Neuronal stem cell (in vitro differentiated cells): ENCODE data around the gene TBC1D21.
A peak's percentile ranks its signal among the peaks of the same experiment; 100 is the strongest.

Experiments used
- DNase-seq: peaks from one replicate; pipeline ENCODE4 v3.0.0-alpha.2; 2013; ENCODE audit warnings: low spot score
- H2AFZ ChIP-seq: one replicate; pipeline ENCODE4 v1.6.1; 2013; ENCODE audit warnings: mild to moderate bottlenecking, low read length, inconsistent platforms
- H2AK5ac ChIP-seq: 2 replicates; pipeline ENCODE4 v1.6.1; 2013; ENCODE audit warnings: low read depth, mild to moderate bottlenecking, inconsistent platforms, low read length, moderate library complexity, mixed read lengths
- H2BK120ac ChIP-seq: 2 replicates; pipeline ENCODE4 v1.6.1; 2013; ENCODE audit warnings: low read depth, mild to moderate bottlenecking, inconsistent platforms, low read length, moderate library complexity, mixed read lengths
- H2BK12ac ChIP-seq: one replicate; pipeline ENCODE4 v1.6.1; 2013; ENCODE audit warnings: low read length, inconsistent platforms
- H2BK15ac ChIP-seq: 2 replicates; pipeline ENCODE4 v1.6.1; 2013; ENCODE audit warnings: mild to moderate bottlenecking, low read length, inconsistent platforms, mixed read lengths
- H2BK5ac ChIP-seq: one replicate; pipeline ENCODE4 v1.6.1; 2013; ENCODE audit warnings: inconsistent platforms, mild to moderate bottlenecking, low read length, moderate library complexity
- H3K14ac ChIP-seq: one replicate; pipeline ENCODE4 v1.6.1; 2013; ENCODE audit warnings: low read length, inconsistent platforms
- H3K18ac ChIP-seq: 2 replicates; pipeline ENCODE4 v1.6.1; 2013; ENCODE audit warnings: low read length, inconsistent platforms
- H3K23ac ChIP-seq: 2 replicates; pipeline ENCODE4 v1.6.1; 2013; ENCODE audit warnings: low read depth, mild to moderate bottlenecking, mixed read lengths, low read length, inconsistent platforms; ENCODE audit not compliant: poor library complexity
- H3K27ac ChIP-seq: replicated peaks from 3 replicates; pipeline ENCODE4 v1.5.1; 2013; ENCODE audit warnings: low read length, inconsistent platforms
- H3K27me3 ChIP-seq, 3 experiments: 2 replicates each; pipeline ENCODE4 v1.6.1; 2013; ENCODE audit warnings: low read length in 3 of 3, mild to moderate bottlenecking in 2 of 3, inconsistent platforms in 1 of 3, low read depth in 1 of 3, mixed read lengths in 1 of 3, moderate library complexity in 1 of 3; ENCODE audit not compliant: control insufficient read depth in 3 of 3, insufficient read depth in 3 of 3
- H3K36me3 ChIP-seq, 2 donors: replicated peaks in 1 of 2; 2 replicates each; pipeline ENCODE4 v1.6.1; 2013; ENCODE audit warnings: low read length in 2 of 2; ENCODE audit not compliant: control insufficient read depth in 2 of 2, insufficient read depth in 2 of 2
- H3K4ac ChIP-seq: 2 replicates; pipeline ENCODE4 v1.6.1; 2013; ENCODE audit warnings: inconsistent platforms, mild to moderate bottlenecking, low read length, moderate library complexity
- H3K4me1 ChIP-seq, 2 donors: 1 replicate in 1 of 2; 2 replicates in 1 of 2; pipeline ENCODE4 v1.6.1; 2013; ENCODE audit warnings: low read length in 2 of 2, low read depth in 1 of 2; ENCODE audit not compliant: control insufficient read depth in 2 of 2, insufficient read depth in 1 of 2
- H3K4me2 ChIP-seq: one replicate; pipeline ENCODE4 v1.6.1; 2013; ENCODE audit warnings: mild to moderate bottlenecking, low read length, inconsistent platforms; ENCODE audit not compliant: insufficient read depth, poor library complexity, severe bottlenecking
- H3K4me3 ChIP-seq, 2 donors: 2 replicates each; pipeline ENCODE4 v1.5.1; 2013; ENCODE audit warnings: low read length in 2 of 2, mild to moderate bottlenecking in 2 of 2, inconsistent platforms in 1 of 2, moderate library complexity in 1 of 2
- H3K79me1 ChIP-seq: one replicate; pipeline ENCODE4 v1.6.1; 2013; ENCODE audit warnings: low read depth, mild to moderate bottlenecking, inconsistent platforms, low read length, moderate library complexity
- H3K9ac ChIP-seq: one replicate; pipeline ENCODE4 v1.6.1; 2013; ENCODE audit warnings: mild to moderate bottlenecking, low read depth, low read length, inconsistent platforms; ENCODE audit not compliant: poor library complexity
- H3K9me3 ChIP-seq, 2 donors: replicated peaks in 1 of 2; 2 replicates each; pipeline versions ENCODE3 to v1.6.1; 2013; ENCODE audit warnings: low read length in 2 of 2, mild to moderate bottlenecking in 2 of 2, inconsistent platforms in 1 of 2, low read depth in 1 of 2, mixed read lengths in 1 of 2, moderate library complexity in 1 of 2; ENCODE audit not compliant: control insufficient read depth in 2 of 2, insufficient read depth in 1 of 2
- H4K8ac ChIP-seq: one replicate; pipeline ENCODE4 v1.6.1; 2013; ENCODE audit warnings: low read depth, mild to moderate bottlenecking, inconsistent platforms, low read length, moderate library complexity
- H4K91ac ChIP-seq: one replicate; pipeline ENCODE4 v1.6.1; 2013; ENCODE audit warnings: low read length, low read depth, mild to moderate bottlenecking, inconsistent platforms; ENCODE audit not compliant: poor library complexity
- WGBS, 2 donors: extraction: QIAGEN DNeasy Blood & Tissue Kit; methylation state at CpG; one replicate each; pipeline ENCODE4 v1.1.7; 2013; ENCODE audit warnings: missing lambda C conversion rate in 2 of 2, mixed read lengths in 1 of 2; ENCODE audit not compliant: insufficient read length in 2 of 2, insufficient replicate concordance in 1 of 2; ENCODE audit errors: extremely low coverage in 2 of 2; 5-methylcytosine and 5-hydroxymethylcytosine counted together

TBC1D21 gene

GRCh38 chr15:73836845-73837244, 36.5 kb upstream of the TBC1D21 start:
- H3K23ac ChIP-seq = no peak overlapping the region
- no peak overlapping the region for H2BK15ac ChIP-seq
- no peak overlapping the region for H4K8ac ChIP-seq
- H3K4ac ChIP-seq = no peak overlapping the region
- no peaks in the 10 kb centered on the region for H3K79me1 ChIP-seq
- H2AFZ ChIP-seq = no peak overlapping the region
- H3K4me1 ChIP-seq = no peaks in the 10 kb centered on the region
- no CpG with 5 or more reads among the region's 3 CpGs for WGBS, 2 donors
- H4K91ac ChIP-seq = no peak overlapping the region
- H3K9me3 ChIP-seq = no peaks in the 10 kb centered on the region
- no peak overlapping the region for H3K4me2 ChIP-seq
- H2BK120ac ChIP-seq = no peak overlapping the region
- H3K4me3 ChIP-seq = no peak overlapping the region
- no peaks in the 10 kb centered on the region for H3K36me3 ChIP-seq
- no peak for DNase-seq
- H3K27ac ChIP-seq = no peak overlapping the region
- H2BK5ac ChIP-seq = no peak overlapping the region
- H3K9ac ChIP-seq = no peak overlapping the region
- H2BK12ac ChIP-seq = no peak overlapping the region
- no peak overlapping the region for H2AK5ac ChIP-seq
- H3K14ac ChIP-seq = no peak overlapping the region
- no peak overlapping the region for H3K18ac ChIP-seq
- peaks cover 0 to 52% (median 0%) of the 10 kb centered on the region in 3 experiments for H3K27me3 ChIP-seq

DNA sequence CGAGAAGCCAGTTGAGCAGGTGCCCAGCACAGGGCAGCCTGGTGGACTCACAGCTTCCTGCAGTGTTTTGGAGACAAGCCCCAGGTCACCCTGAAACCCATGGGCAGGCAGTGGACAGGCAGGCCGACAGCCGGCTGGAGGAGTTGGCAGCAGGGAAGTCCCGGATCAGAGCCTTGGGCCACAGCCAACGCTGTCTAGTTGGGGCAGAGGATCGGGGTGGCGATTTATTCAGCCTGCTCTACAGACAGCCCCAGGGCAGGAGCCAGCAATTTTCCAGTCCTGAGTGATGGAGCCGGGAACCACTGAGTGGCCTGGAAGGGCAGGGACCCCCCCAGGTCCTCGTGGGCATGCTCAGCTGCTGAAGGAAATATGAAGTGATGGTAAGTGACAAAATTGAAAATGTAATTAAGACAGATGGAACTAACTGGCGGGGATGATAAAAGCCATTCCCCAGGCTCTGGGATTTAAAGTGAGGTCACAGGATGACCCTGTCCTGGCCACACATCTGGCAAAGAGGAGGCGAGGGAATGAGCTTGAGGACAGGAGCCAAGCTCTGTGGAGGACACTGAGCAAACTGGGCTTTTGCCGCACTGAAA, 34.4 kb upstream of the TBC1D21 start:
- Histone ChIP-seq H3K14ac (no peak overlapping the region), H3K9me3 (no peaks in the 10 kb centered on the region), H4K8ac (no peak overlapping the region), H3K23ac (no peak overlapping the region), H2BK15ac (no peak overlapping the region), H2AFZ (no peak overlapping the region), H3K18ac (peak overlapping the region; percentile 29), H3K4ac (no peak overlapping the region), H2BK120ac (no peak overlapping the region), H3K4me2 (no peak overlapping the region), H3K4me3 (no peak overlapping the region), H2AK5ac (no peak overlapping the region), H2BK12ac (no peak overlapping the region), H3K9ac (no peak overlapping the region), H3K27me3 (peaks cover 0 to 49% (median 0%) of the 10 kb centered on the region in 3 experiments), H3K4me1 (no peaks in the 10 kb centered on the region), H3K36me3 (no peaks in the 10 kb centered on the region), H3K27ac (no peak overlapping the region), H4K91ac (no peak overlapping the region), H3K79me1 (no peaks in the 10 kb centered on the region), H2BK5ac (no peak overlapping the region)
- no CpG with 5 or more reads among the region's 12 CpGs for WGBS, 2 donors
- no peak for DNase-seq

GRCh38 chr15:73839699-73840377, 33.5 kb upstream of the TBC1D21 start:
- no peak overlapping the region for H4K8ac ChIP-seq
- no peak overlapping the region for H2BK5ac ChIP-seq
- no peaks in the 10 kb centered on the region for H3K36me3 ChIP-seq
- H3K18ac ChIP-seq = no peak overlapping the region
- H3K4me2 ChIP-seq = no peak overlapping the region
- no peak overlapping the region for H3K4me3 ChIP-seq
- H3K23ac ChIP-seq = no peak overlapping the region
- no peak overlapping the region for H3K27ac ChIP-seq
- no peak overlapping the region for H2AK5ac ChIP-seq
- no peaks in the 10 kb centered on the region for H3K4me1 ChIP-seq
- no peak overlapping the region for H2BK120ac ChIP-seq
- peak overlapping the region; percentile 33 for H3K14ac ChIP-seq
- H3K4ac ChIP-seq = no peak overlapping the region
- H3K9ac ChIP-seq = no peak overlapping the region
- H2BK12ac ChIP-seq = no peak overlapping the region
- H3K9me3 ChIP-seq = no peaks in the 10 kb centered on the region
- no peaks in the 10 kb centered on the region for H3K79me1 ChIP-seq
- DNase-seq = no peak
- H2BK15ac ChIP-seq = no peak overlapping the region
- no peak overlapping the region for H4K91ac ChIP-seq
- no CpG with 5 or more reads among the region's 8 CpGs for WGBS, 2 donors
- H2AFZ ChIP-seq = no peak overlapping the region
- peaks cover 0 to 43% (median 0%) of the 10 kb centered on the region in 3 experiments for H3K27me3 ChIP-seq

- Histone ChIP-seq H2AFZ (no peak overlapping the region), H2BK120ac (no peak overlapping the region), H3K18ac (peak overlapping the region; percentile 60), H3K4me2 (no peak overlapping the region), H2BK5ac (no peak overlapping the region), H3K4me1 (no peaks in the 10 kb centered on the region), H2AK5ac (no peak overlapping the region), H3K36me3 (no peaks in the 10 kb centered on the region), H3K27ac (no peak overlapping the region), H2BK15ac (no peak overlapping the region), H3K9me3 (no peaks in the 10 kb centered on the region), H3K4me3 (no peak overlapping the region), H3K4ac (no peak overlapping the region), H3K23ac (no peak overlapping the region), H3K79me1 (no peaks in the 10 kb centered on the region), H4K8ac (no peak overlapping the region), H4K91ac (no peak overlapping the region), H2BK12ac (no peak overlapping the region), H3K9ac (no peak overlapping the region), H3K27me3 (peaks cover 0 to 45% (median 0%) of the 10 kb centered on the region in 3 experiments), H3K14ac (no peak overlapping the region)
- no CpG with 5 or more reads among the region's 8 CpGs for WGBS, 2 donors
- DNase-seq = no peak
Observed at GRCh38 chr15:73840771-73841170, 32.6 kb upstream of the TBC1D21 start.
